Testis (tissue), 5 donors: ENCODE results near the gene EHD4. TPM values are rescaled to one million over a fixed set of nuclear protein-coding genes. Genes with fewer than 3 reads are reported as not detected.

ENCODE experiments used
- DNase-seq: peaks from one replicate; pipeline ENCODE4 v3.0.0-alpha.2; 2019
- H3K27ac ChIP-seq, 2 donors: fragments of 200-600 bp; sonication (generic); one replicate each; pipeline ENCODE4 v1.5.1; 2019
- H3K27me3 ChIP-seq: fragments of 200-600 bp; sonication (generic); one replicate; pipeline ENCODE4 v1.5.1; 2019
- H3K36me3 ChIP-seq: fragments of 200-600 bp; sonication (generic); one replicate; pipeline ENCODE4 v1.5.1; 2017; ENCODE audit warnings: low read depth; ENCODE audit errors: missing control alignments
- H3K4me1 ChIP-seq: fragments of 200-600 bp; sonication (generic); one replicate; pipeline ENCODE4 v1.5.1; 2019
- H3K4me3 ChIP-seq, 2 donors: fragments of 200-600 bp; sonication (generic); one replicate each; pipeline ENCODE4 v1.5.1; 2017 to 2019
- H3K9me3 ChIP-seq: fragments of 200-600 bp; sonication (generic); one replicate; pipeline ENCODE4 v1.5.1; 2017
- CTCF ChIP-seq, 3 experiments: fragments of 450-650 bp in 2 of 3; fragments of 200-600 bp in 1 of 3; sonication (generic) in 1 of 3; IDR thresholded peaks; one replicate each; pipeline ENCODE4 v1.5.1; 2016 to 2019; ENCODE audit warnings: antibody characterized with exemption in 3 of 3, mild to moderate bottlenecking in 2 of 3, moderate library complexity in 1 of 3
- POLR2A ChIP-seq: fragments of 450-650 bp; IDR thresholded peaks from one replicate; pipeline ENCODE4 v1.6.1; 2017; ENCODE audit warnings: antibody characterized with exemption, mild to moderate bottlenecking, moderate library complexity
- WGBS, 2 donors: methylation state at CpG; one replicate each; pipeline ENCODE4 v1.1.5; 2018; 5-methylcytosine and 5-hydroxymethylcytosine counted together
- intact Hi-C: fragments of 100-400 bp; cut with DNase I; formaldehyde crosslinking; loops from one replicate; pipeline ENCODE4 v1.15.1; 2023; ENCODE audit warnings: low total_unique reads
- long read RNA-seq, 2 donors: transcript quantifications; one replicate each; lab custom pipeline, GENCODE V29; 2026
- polyA plus RNA-seq: library from polyadenylated mRNA; stranded (reverse); fragments of 350-450 nt; fragmentation: Illumina TruSeq; extraction: RNeasy Lipid Tissue Mini Kit (QIAGEN cat#74804); gene quantifications from one replicate; pipeline ENCODE4 v1.2.3, GENCODE V29; 2014; ENCODE audit warnings: low read depth, low replicate concordance; ENCODE audit not compliant: insufficient read depth
- total RNA-seq, 2 donors: library from RNA; depleted of rRNA; stranded (reverse); fragments of >200 nt; gene quantifications; one replicate each; pipeline ENCODE4 v1.2.3, GENCODE V29; 2016

The EHD4 gene
- 10 to 100 TPM in 1 of 2 donors, 1 to 10 TPM in 1; 9.4 to 10.2 TPM for total RNA-seq
- polyA plus RNA-seq, result 8.0 TPM
- long read RNA-seq, donor 1, full-length matches to known transcripts, result 10 of 10 reads
- long read RNA-seq, donor 1, partial matches to known transcripts, result 0 of 10 reads
- long read RNA-seq, donor 1, other reads (novel, unspliced or antisense), result 0 of 10 reads
- long read RNA-seq, donor 2, full-length matches to known transcripts, result 3 of 3 reads
- long read RNA-seq, donor 2, partial matches to known transcripts, result 0 of 3 reads
- long read RNA-seq, donor 2, other reads (novel, unspliced or antisense), result 0 of 3 reads

- Histone ChIP-seq H3K36me3 (no peaks in the 10 kb centered on the region), H3K27ac (peak within 1 kb of the TSS; percentile 64 to 78), H3K4me3 (peak within 1 kb of the TSS; percentile 80 to 90), H3K4me1 (peaks cover 6% of the 10 kb centered on the region), H3K9me3 (no peaks in the 10 kb centered on the region), H3K27me3 (no peaks in the 10 kb centered on the region)
- TF ChIP-seq CTCF (IDR thresholded peaks at IDR 0.05) (peak in 2 of 3 experiments; percentile 15 to 20), POLR2A (no peak)
- 3 to 4% methylated on average over 18 to 49 of the region's 72 CpGs for WGBS, 2 donors
- DNase-seq, result peak; percentile 100
- intact Hi-C loops, result no loop called here
Observed at GRCh38 chr15:41972253-41973242, at the start of gene EHD4. EHD4 (minus strand) TSS chr15:41972557; CDS start chr15:41972494, 63 bp downstream.

- H3K27me3 ChIP-seq, result no peaks in the 10 kb centered on the region
- TF ChIP-seq POLR2A (no peak), CTCF (IDR thresholded peaks at IDR 0.05) (no peak)
- WGBS, 2 donors, result 90 to 98% methylated on average over 5 of the region's 5 CpGs
- no peak overlapping the region for H3K4me3 ChIP-seq
- no peaks in the 10 kb centered on the region for H3K9me3 ChIP-seq
- no peak for DNase-seq
- intact Hi-C loops, result no loop called here
- H3K36me3 ChIP-seq, result no peaks in the 10 kb centered on the region
- H3K27ac ChIP-seq, result no peak overlapping the region
- H3K4me1 ChIP-seq, result peaks cover 3% of the 10 kb centered on the region
Observed at GRCh38 chr15:42021593-42021992, 49.2 kb upstream of the EHD4 start.

- Histone ChIP-seq H3K36me3 (no peaks in the 10 kb centered on the region), H3K27me3 (no peaks in the 10 kb centered on the region), H3K4me1 (peaks cover 3% of the 10 kb centered on the region), H3K4me3 (no peak within 1 kb of the TSS), H3K9me3 (no peaks in the 10 kb centered on the region), H3K27ac (no peak within 1 kb of the TSS)
- intact Hi-C loops, result no loop called here
- TF ChIP-seq POLR2A (no peak), CTCF (IDR thresholded peaks at IDR 0.05) (no peak)
- WGBS, 2 donors, result 88 to 99% methylated on average over 4 to 5 of the region's 5 CpGs
- DNase-seq, result no peak
Observed at GRCh38 chr15:42020713-42021273, 48.4 kb upstream of the EHD4 start, which contains the start of gene PLA2G4E. PLA2G4E (minus strand) TSS chr15:42021042; CDS start chr15:42021030, 12 bp downstream.

GRCh38 chr15:42018306-42019224 is 46.2 kb upstream of the EHD4 start:
- no peak for TF ChIP-seq CTCF (IDR thresholded peaks at IDR 0.05)
- TF ChIP-seq POLR2A, result no peak
- intact Hi-C loops, result no loop called here
- DNase-seq, result no peak
- WGBS, 2 donors, result 36 to 62% methylated on average over 3 to 6 of the region's 6 CpGs
- H3K9me3 ChIP-seq, result no peaks in the 10 kb centered on the region
- H3K4me1 ChIP-seq, result peaks cover 3% of the 10 kb centered on the region
- no peaks in the 10 kb centered on the region for H3K27me3 ChIP-seq
- H3K27ac ChIP-seq, result no peak overlapping the region
- H3K4me3 ChIP-seq, result no peak overlapping the region
- H3K36me3 ChIP-seq, result no peaks in the 10 kb centered on the region
